Measurements from ENCODE around the gene TMEM9.

- TF ChIP-seq CTCF (IDR thresholded peaks at IDR 0.05): no peak
- TF ChIP-seq EZH2 (IDR thresholded peaks at IDR 0.05): no peak
Measured at GRCh38 chr1:201181726-201182125, 27.5 kb upstream of the TMEM9 start.

All from neural progenitor cell (in vitro differentiated cells).